Adrenal gland (tissue), 5 donors: ENCODE measurements around the gene MYO18B.

Source experiments
- POLR2A ChIP-seq, 2 donors: fragments of 450-650 bp; IDR thresholded peaks; one replicate each; pipeline ENCODE4 v1.6.1; 2017; ENCODE audit warnings: antibody characterized with exemption in 2 of 2, mild to moderate bottlenecking in 2 of 2, moderate library complexity in 1 of 2
- TF ChIP-seq, protein P1 (sequence below), 6 experiments: fragments of 450-650 bp in 4 of 6; fragments of 200-600 bp in 2 of 6; sonication (generic) in 1 of 6; IDR thresholded peaks; 1 replicate in 5 of 6; 2 replicates in 1 of 6; pipeline versions ENCODE4 v1.5.1 to v1.8.0; 2016 to 2021; ENCODE audit warnings: antibody characterized with exemption in 6 of 6, mild to moderate bottlenecking in 2 of 6, moderate library complexity in 1 of 6
- donor health status: DM: no; HTN: no; CAD: no.

DNA sequence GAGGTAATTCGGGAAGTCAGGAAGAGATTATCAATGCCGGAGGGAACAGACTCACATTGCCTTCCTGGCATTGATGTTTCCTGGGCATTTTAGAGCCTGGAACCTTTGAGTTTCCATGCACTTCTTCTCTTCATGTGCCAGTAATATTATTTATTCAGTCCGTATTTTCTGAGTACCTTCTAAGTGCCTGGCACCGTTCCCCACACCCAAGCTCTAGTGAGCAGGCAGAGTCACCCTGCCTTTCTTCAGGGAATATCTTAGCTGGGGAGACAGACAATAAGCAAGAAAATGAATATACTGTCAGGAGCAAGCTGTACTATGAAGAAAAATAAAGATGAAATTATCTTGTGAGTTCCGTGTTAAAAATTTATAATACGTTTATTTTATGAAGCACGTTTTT is 291.1 kb downstream of the MYO18B start:
- TF ChIP-seq, protein P1, sequence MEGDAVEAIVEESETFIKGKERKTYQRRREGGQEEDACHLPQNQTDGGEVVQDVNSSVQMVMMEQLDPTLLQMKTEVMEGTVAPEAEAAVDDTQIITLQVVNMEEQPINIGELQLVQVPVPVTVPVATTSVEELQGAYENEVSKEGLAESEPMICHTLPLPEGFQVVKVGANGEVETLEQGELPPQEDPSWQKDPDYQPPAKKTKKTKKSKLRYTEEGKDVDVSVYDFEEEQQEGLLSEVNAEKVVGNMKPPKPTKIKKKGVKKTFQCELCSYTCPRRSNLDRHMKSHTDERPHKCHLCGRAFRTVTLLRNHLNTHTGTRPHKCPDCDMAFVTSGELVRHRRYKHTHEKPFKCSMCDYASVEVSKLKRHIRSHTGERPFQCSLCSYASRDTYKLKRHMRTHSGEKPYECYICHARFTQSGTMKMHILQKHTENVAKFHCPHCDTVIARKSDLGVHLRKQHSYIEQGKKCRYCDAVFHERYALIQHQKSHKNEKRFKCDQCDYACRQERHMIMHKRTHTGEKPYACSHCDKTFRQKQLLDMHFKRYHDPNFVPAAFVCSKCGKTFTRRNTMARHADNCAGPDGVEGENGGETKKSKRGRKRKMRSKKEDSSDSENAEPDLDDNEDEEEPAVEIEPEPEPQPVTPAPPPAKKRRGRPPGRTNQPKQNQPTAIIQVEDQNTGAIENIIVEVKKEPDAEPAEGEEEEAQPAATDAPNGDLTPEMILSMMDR (IDR thresholded peaks at IDR 0.05): no peak
- TF ChIP-seq POLR2A (IDR thresholded peaks at IDR 0.05): no peak
